NT2/D1 (cell line): ENCODE measurements around the gene TMEM63A.

ENCODE experiments used
- SUZ12 ChIP-seq: IDR thresholded peaks from 2 replicates; pipeline ENCODE4 v1.6.1; 2011; ENCODE audit not compliant: insufficient read length, insufficient read depth; ENCODE audit errors: extremely low read depth
- YY1 ChIP-seq: IDR thresholded peaks from 2 replicates; pipeline ENCODE4 v1.6.1; 2011; ENCODE audit not compliant: insufficient read length, insufficient read depth
- ZNF274 ChIP-seq: IDR thresholded peaks from 2 replicates; pipeline ENCODE4 v1.6.1; 2011; ENCODE audit warnings: mild to moderate bottlenecking, low read depth, low read length

DNA sequence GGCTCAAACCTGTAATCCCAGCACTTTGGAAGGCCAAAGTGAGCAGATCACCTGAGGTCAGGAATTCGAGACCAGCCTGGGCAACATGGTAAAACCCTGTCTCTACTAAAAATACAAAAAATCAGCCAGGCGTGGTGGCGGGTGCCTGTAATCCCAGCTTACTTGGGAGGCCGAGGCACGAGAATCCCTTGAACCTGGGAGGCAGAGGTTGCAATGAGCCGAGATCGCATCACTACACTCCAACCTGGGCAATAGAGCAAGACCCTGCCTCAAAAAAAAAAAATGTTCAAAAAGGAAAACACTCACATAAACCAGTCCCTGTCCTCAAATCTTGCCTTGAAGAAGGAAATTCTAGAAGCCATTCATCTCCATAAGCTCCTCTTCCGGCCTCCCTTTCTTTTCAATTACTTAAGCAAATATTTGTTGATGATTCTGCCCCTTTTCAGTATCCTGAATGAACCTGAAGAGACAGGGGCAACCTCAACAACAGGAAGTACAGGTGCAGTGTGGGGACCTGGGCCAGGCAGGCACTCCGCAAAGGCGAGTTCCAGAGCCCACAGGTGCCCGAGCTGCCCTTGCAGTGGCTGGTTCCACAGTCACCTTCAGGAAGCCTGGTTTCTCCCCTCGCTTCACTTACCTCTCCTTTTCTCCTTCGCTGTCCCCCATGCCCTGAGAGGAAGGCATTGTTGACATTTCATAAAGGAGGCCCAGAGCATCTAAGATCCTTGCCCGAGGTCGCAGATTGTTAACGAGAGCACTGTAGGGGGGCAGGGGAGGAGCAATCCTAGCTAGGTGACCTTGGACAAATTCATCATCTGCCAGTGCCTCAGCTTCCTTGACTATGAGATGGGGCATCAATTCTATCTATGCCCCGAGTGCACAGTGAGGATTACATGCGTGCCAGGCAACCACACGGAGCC lies 15.7 kb upstream of the TMEM63A start:
- no peak for TF ChIP-seq ZNF274
- TF ChIP-seq YY1 = no peak
- TF ChIP-seq SUZ12 = no peak
